Adrenal gland (tissue), 12 donors: ENCODE measurements around the gene CEMP1. TPM values are rescaled to one million over a fixed set of nuclear protein-coding genes. Genes with fewer than 3 reads are reported as not detected.
A peak's percentile ranks its signal among the peaks of the same experiment; 100 is the strongest.
"Not testable (repeated sequence)": the region's sequence is repeated elsewhere in the genome, so short reads cannot be mapped to it uniquely, and the experiment has no call there.

Source experiments
- DNase-seq, 7 donors: peaks; one replicate each; pipeline ENCODE4 v3.0.0-alpha.2; 2019 to 2020
- H3K27ac ChIP-seq, 5 donors: fragments of 200-600 bp; sonication (generic) in 4 of 5; 1 replicate in 3 of 5; 2 replicates in 2 of 5; pipeline versions ENCODE4 v1.5.1 to v1.8.0; 2016 to 2020; ENCODE audit warnings: mild to moderate bottlenecking in 1 of 5
- H3K27me3 ChIP-seq: fragments of 200-600 bp; 2 replicates; pipeline ENCODE4 v1.8.0; 2021
- H3K36me3 ChIP-seq, 2 donors: fragments of 200-600 bp; replicated peaks in 1 of 2; 1 replicate in 1 of 2; 2 replicates in 1 of 2; pipeline versions ENCODE4 v1.5.1 to v1.8.0; 2018 to 2022
- H3K4me1 ChIP-seq, 2 donors: fragments of 200-600 bp; replicated peaks in 1 of 2; 1 replicate in 1 of 2; 2 replicates in 1 of 2; pipeline versions ENCODE4 v1.5.1 to v1.8.0; 2018 to 2021
- H3K4me3 ChIP-seq, 4 donors: fragments of 200-600 bp; sonication (generic) in 3 of 4; one replicate each; pipeline ENCODE4 v1.5.1; 2016 to 2018
- H3K9me3 ChIP-seq, 3 donors: fragments of 200-600 bp; sonication (generic) in 1 of 3; replicated peaks in 1 of 3; 1 replicate in 2 of 3; 2 replicates in 1 of 3; pipeline versions ENCODE4 v1.5.1 to v1.8.0; 2016 to 2021
- CTCF ChIP-seq, 6 experiments: fragments of 450-650 bp in 4 of 6; fragments of 200-600 bp in 2 of 6; sonication (generic) in 1 of 6; IDR thresholded peaks; 1 replicate in 5 of 6; 2 replicates in 1 of 6; pipeline versions ENCODE4 v1.5.1 to v1.8.0; 2016 to 2021; ENCODE audit warnings: antibody characterized with exemption in 6 of 6, mild to moderate bottlenecking in 2 of 6, moderate library complexity in 1 of 6
- WGBS, 4 donors: extraction: QIAGEN DNeasy Blood & Tissue Kit in 2 of 4; methylation state at CpG; one replicate each; pipeline versions ENCODE4 v1.1.5 to v1.1.7; 2013 to 2017; 5-methylcytosine and 5-hydroxymethylcytosine counted together
- intact Hi-C, 2 donors: fragments of 100-400 bp; cut with DNase I; formaldehyde crosslinking; loops; one replicate each; pipeline versions ENCODE4 v1.14.1 to v1.15.0; 2022 to 2023
- polyA plus RNA-seq, 3 donors: library from polyadenylated mRNA; stranded (reverse); fragments of 200-250 nt in 2 of 3; fragments of 350-450 nt in 1 of 3; fragmentation: Illumina TruSeq in 1 of 3; extraction: RNeasy Lipid Tissue Mini Kit (QIAGEN cat#74804) in 1 of 3; gene quantifications; one replicate each; pipeline ENCODE4 v1.2.3, GENCODE V29; 2013 to 2014
- total RNA-seq, 9 donors: library from RNA; depleted of rRNA in 4 of 9; stranded (reverse); fragments of >200 nt in 4 of 9; fragments of 120-200 nt in 1 of 9; fragmentation: NEBNext Ultra II Directional in 1 of 9; extraction: Animal tissue kit (Norgen Biotek cat#: 25700) in 1 of 9; gene quantifications; one replicate each; pipeline versions ENCODE4 v1.1.0 to v1.2.4, GENCODE V29; 2013 to 2023
- donor health status: healthy with polysubstance abuse.
- donor health status: Bipolar disorder and iron deficiency.
- donor health status: DM: yes; HTN: yes; CAD: no.
- donor health status: DM: no; HTN: no; CAD: no.
- donor health status: DM: no; HTN: no; CAD: no.
- donor health status: DM: yes; HTN: yes; CAD: no.

The CEMP1 gene
- total and polyA plus RNA-seq, 12 donors: 0.11 to 1.4 (median 1.3) TPM; not detected in 9

- H3K36me3 ChIP-seq, H3K27me3 ChIP-seq, H3K4me1 ChIP-seq, H3K4me3 ChIP-seq, intact Hi-C loops, H3K27ac ChIP-seq, H3K9me3 ChIP-seq: not testable (repeated sequence)
- WGBS, 4 donors: 4 to 14% methylated on average over 1 to 2 of the region's 4 CpGs; no CpG with 5 or more reads in 2 of the 4 donors
- DNase-seq: peak; percentile 64 to 90 (median 83)
- peak in 2 of 6 experiments; percentile 33 to 46 for TF ChIP-seq CTCF (IDR thresholded peaks at IDR 0.05)
Observed at GRCh38 chr16:2560798-2561133, 29.6 kb upstream of the CEMP1 start.

- H3K27me3 ChIP-seq, H3K27ac ChIP-seq, H3K4me1 ChIP-seq, H3K4me3 ChIP-seq, intact Hi-C loops, H3K36me3 ChIP-seq, H3K9me3 ChIP-seq: not testable (repeated sequence)
- 53 to 74% (median 61%) methylated on average over 4 to 8 of the region's 17 CpGs for WGBS, 4 donors
- peak in 1 of 7 donors; percentile 5 for DNase-seq
Observed at GRCh38 chr16:2560131-2560797, 29.1 kb upstream of the CEMP1 start.

GRCh38 chr16:2557150-2557549 is 25.9 kb upstream of the CEMP1 start:
- DNase-seq: peak in 6 of 7 donors; percentile 52 to 81 (median 68)
- H3K4me1 ChIP-seq, H3K27me3 ChIP-seq, intact Hi-C loops, H3K9me3 ChIP-seq, H3K27ac ChIP-seq, H3K4me3 ChIP-seq, H3K36me3 ChIP-seq: not testable (repeated sequence)
- 24 to 65% methylated on average over 6 of the region's 15 CpGs; no CpG with 5 or more reads in 2 of the 4 donors for WGBS, 4 donors

- no CpG with 5 or more reads among the region's 13 CpGs for WGBS, 4 donors
- H3K4me3 ChIP-seq, H3K27ac ChIP-seq, H3K27me3 ChIP-seq, DNase-seq, H3K9me3 ChIP-seq, H3K4me1 ChIP-seq, H3K36me3 ChIP-seq, intact Hi-C loops: not testable (repeated sequence)
Observed at GRCh38 chr16:2554709-2555425, 23.7 kb upstream of the CEMP1 start.

GRCh38 chr16:2551420-2551889 is 20.2 kb upstream of the CEMP1 start:
- 67 to 80% (median 72%) methylated on average over 11 to 14 of the region's 17 CpGs for WGBS, 4 donors
- H3K9me3 ChIP-seq, H3K36me3 ChIP-seq, intact Hi-C loops, H3K27me3 ChIP-seq, H3K27ac ChIP-seq, H3K4me1 ChIP-seq, H3K4me3 ChIP-seq: not testable (repeated sequence)
- peak in 3 of 7 donors; percentile 4 to 30 (median 5) for DNase-seq

GRCh38 chr16:2550283-2550878 is 19.2 kb upstream of the CEMP1 start:
- H3K27ac ChIP-seq, intact Hi-C loops, H3K9me3 ChIP-seq, H3K4me3 ChIP-seq, H3K27me3 ChIP-seq, DNase-seq, H3K4me1 ChIP-seq, H3K36me3 ChIP-seq: not testable (repeated sequence)
- WGBS, 4 donors: 40% methylated on average over 1 of the region's 14 CpGs; no CpG with 5 or more reads in 3 of the 4 donors

GRCh38 chr16:2543771-2544170 is 12.6 kb upstream of the CEMP1 start:
- H3K27me3 ChIP-seq, intact Hi-C loops, H3K4me3 ChIP-seq, H3K36me3 ChIP-seq, H3K27ac ChIP-seq, H3K9me3 ChIP-seq, DNase-seq: not testable (repeated sequence)
- WGBS, 4 donors: 89 to 94% (median 92%) methylated on average over 14 of the region's 14 CpGs
- peaks cover 3 to 27% of the 10 kb centered on the region in 2 donors for H3K4me1 ChIP-seq

- H3K36me3 ChIP-seq, H3K4me3 ChIP-seq, H3K27ac ChIP-seq, H3K9me3 ChIP-seq, intact Hi-C loops, DNase-seq, H3K27me3 ChIP-seq: not testable (repeated sequence)
- H3K4me1 ChIP-seq: peaks cover 5 to 37% of the 10 kb centered on the region in 2 donors
- WGBS, 4 donors: 62 to 68% (median 65%) methylated on average over 3 to 6 of the region's 6 CpGs
Observed at GRCh38 chr16:2541409-2541808, 10.2 kb upstream of the CEMP1 start.

GRCh38 chr16:2540912-2541311 is 9.7 kb upstream of the CEMP1 start:
- whole genome bisulfite sequencing, 4 donors: 60 to 80% (median 67%) methylated on average over 1 to 3 of the region's 4 CpGs
- H3K4me3 ChIP-seq, H3K9me3 ChIP-seq, DNase-seq, H3K27ac ChIP-seq, H3K27me3 ChIP-seq, H3K36me3 ChIP-seq, intact Hi-C loops: not testable (repeated sequence)
- peaks cover 5 to 42% of the 10 kb centered on the region in 2 donors for H3K4me1 ChIP-seq
